K562 (cell line): ENCODE results near the gene ZNF488.

ENCODE experiments used
- BMI1 ChIP-seq: fragments of 150-350 bp; IDR thresholded peaks from 2 replicates; pipeline ENCODE4 v1.6.1; 2014; ENCODE audit warnings: low read length
- CBX2 ChIP-seq: fragments of 200-600 bp; sonication (generic); IDR thresholded peaks from one replicate; pipeline ENCODE4 v1.6.1; 2012; ENCODE audit warnings: mild to moderate bottlenecking, low read length, inconsistent platforms; ENCODE audit not compliant: insufficient read depth, poor library complexity, severe bottlenecking
- GATAD2A ChIP-seq: fragments of 450-650 bp; IDR thresholded peaks from 2 replicates; pipeline ENCODE4 v1.6.1; 2017
- RBM39 ChIP-seq: fragments of 200-400 bp; formaldehyde crosslinking; optimal IDR thresholded peaks from 2 replicates; pipeline ENCODE3; 2018; ENCODE audit warnings: low read depth, low read length
- SMARCC2 ChIP-seq: fragments of 450-650 bp; IDR thresholded peaks from 2 replicates; pipeline ENCODE4 v1.6.1; 2017; ENCODE audit warnings: antibody characterized with exemption, moderate library complexity, mild to moderate bottlenecking, low read depth
- SREBF2 ChIP-seq: sonication (generic); formaldehyde crosslinking; IDR thresholded peaks from 2 replicates; pipeline ENCODE4 v1.4.0; 2020; ENCODE audit warnings: mild to moderate bottlenecking, missing genetic modification reagents
- TEAD2 ChIP-seq: fragments of 450-650 bp; IDR thresholded peaks from 2 replicates; pipeline ENCODE4 v1.6.1; 2016; ENCODE audit warnings: missing genetic modification characterization, control low read depth, missing compliant biosample characterization
- THRAP3 ChIP-seq: fragments of 450-650 bp; IDR thresholded peaks from 2 replicates; pipeline ENCODE4 v1.6.1; 2016; ENCODE audit warnings: mild to moderate bottlenecking, inconsistent platforms, borderline replicate concordance
- ZNF586 ChIP-seq: fragments of 450-650 bp; formaldehyde crosslinking; conservative IDR thresholded peaks from 2 replicates; pipeline ENCODE4 v1.4.0; 2020; ENCODE audit warnings: mild to moderate bottlenecking, moderate library complexity
- TF ChIP-seq, protein P1 (sequence below): fragments of 250-450 bp; sonication (Bioruptor Pico); IDR thresholded peaks from 2 replicates; pipeline ENCODE4 v1.8.0; 2022; ENCODE audit warnings: moderate library complexity, mild to moderate bottlenecking, inconsistent platforms
- TF ChIP-seq, protein P2 (sequence below): fragments of 450-650 bp; IDR thresholded peaks from 2 replicates; pipeline ENCODE4 v1.6.1; 2018; ENCODE audit not compliant: partially characterized antibody
- TF ChIP-seq, protein P3 (sequence below), 3 experiments: IDR thresholded peaks in 2 of 3; conservative IDR thresholded peaks in 1 of 3; 2 replicates each; pipeline ENCODE4 v1.5.1; 2011 to 2012; ENCODE audit warnings: low read length in 3 of 3, mild to moderate bottlenecking in 3 of 3, control low read depth in 2 of 3, improper control_type of control experiment in 1 of 3, inconsistent platforms in 1 of 3, low read depth in 1 of 3, mixed read lengths in 1 of 3, moderate library complexity in 1 of 3; ENCODE audit not compliant: insufficient read depth in 2 of 3
- TF ChIP-seq, protein P4 (sequence below): fragments of 150-350 bp; IDR thresholded peaks from 2 replicates; pipeline ENCODE4 v1.6.1; 2014; ENCODE audit warnings: low read depth, mild to moderate bottlenecking, low read length, borderline replicate concordance

DNA sequence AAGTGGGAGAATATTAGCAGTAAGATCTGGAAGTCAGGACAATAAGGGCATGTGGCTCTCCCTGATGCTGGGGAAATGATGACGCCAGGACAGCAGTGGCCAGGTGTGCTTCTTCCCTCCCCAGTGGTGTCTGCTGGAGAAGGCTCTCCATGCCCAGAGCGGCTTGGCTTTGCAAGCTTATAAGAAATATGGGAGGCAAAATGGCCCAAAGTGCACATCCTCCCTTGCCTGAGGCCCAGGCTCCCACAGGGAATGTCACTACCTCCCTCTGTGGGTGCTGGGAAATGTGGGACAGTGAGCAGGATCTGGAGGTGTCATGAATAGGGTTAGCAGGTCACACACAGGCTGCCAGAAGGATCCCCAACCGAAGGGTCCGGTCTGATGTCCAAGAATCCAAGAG, 17.1 kb upstream of the ZNF488 start:
- TF ChIP-seq SMARCC2 (no peak), TEAD2 (tag) (no peak), THRAP3 (no peak), BMI1 (no peak), ZNF586 (no peak), GATAD2A (no peak), SREBF2 (CRISPR knock-in tag) (no peak), RBM39 (no peak), CBX2 (no peak)
- TF ChIP-seq, protein P1, sequence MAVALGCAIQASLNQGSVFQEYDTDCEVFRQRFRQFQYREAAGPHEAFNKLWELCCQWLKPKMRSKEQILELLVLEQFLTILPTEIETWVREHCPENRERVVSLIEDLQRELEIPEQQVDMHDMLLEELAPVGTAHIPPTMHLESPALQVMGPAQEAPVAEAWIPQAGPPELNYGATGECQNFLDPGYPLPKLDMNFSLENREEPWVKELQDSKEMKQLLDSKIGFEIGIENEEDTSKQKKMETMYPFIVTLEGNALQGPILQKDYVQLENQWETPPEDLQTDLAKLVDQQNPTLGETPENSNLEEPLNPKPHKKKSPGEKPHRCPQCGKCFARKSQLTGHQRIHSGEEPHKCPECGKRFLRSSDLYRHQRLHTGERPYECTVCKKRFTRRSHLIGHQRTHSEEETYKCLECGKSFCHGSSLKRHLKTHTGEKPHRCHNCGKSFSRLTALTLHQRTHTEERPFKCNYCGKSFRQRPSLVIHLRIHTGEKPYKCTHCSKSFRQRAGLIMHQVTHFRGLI (CRISPR knock-in tag): no peak
- TF ChIP-seq, protein P2, sequence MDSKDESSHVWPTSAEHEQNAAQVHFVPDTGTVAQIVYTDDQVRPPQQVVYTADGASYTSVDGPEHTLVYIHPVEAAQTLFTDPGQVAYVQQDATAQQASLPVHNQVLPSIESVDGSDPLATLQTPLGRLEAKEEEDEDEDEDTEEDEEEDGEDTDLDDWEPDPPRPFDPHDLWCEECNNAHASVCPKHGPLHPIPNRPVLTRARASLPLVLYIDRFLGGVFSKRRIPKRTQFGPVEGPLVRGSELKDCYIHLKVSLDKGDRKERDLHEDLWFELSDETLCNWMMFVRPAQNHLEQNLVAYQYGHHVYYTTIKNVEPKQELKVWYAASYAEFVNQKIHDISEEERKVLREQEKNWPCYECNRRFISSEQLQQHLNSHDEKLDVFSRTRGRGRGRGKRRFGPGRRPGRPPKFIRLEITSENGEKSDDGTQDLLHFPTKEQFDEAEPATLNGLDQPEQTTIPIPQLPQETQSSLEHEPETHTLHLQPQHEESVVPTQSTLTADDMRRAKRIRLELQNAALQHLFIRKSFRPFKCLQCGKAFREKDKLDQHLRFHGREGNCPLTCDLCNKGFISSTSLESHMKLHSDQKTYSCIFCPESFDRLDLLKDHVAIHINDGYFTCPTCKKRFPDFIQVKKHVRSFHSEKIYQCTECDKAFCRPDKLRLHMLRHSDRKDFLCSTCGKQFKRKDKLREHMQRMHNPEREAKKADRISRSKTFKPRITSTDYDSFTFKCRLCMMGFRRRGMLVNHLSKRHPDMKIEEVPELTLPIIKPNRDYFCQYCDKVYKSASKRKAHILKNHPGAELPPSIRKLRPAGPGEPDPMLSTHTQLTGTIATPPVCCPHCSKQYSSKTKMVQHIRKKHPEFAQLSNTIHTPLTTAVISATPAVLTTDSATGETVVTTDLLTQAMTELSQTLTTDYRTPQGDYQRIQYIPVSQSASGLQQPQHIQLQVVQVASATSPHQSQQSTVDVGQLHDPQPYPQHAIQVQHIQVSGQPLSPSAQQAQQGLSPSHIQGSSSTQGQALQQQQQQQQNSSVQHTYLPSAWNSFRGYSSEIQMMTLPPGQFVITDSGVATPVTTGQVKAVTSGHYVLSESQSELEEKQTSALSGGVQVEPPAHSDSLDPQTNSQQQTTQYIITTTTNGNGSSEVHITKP: no peak
- TF ChIP-seq, protein P3, sequence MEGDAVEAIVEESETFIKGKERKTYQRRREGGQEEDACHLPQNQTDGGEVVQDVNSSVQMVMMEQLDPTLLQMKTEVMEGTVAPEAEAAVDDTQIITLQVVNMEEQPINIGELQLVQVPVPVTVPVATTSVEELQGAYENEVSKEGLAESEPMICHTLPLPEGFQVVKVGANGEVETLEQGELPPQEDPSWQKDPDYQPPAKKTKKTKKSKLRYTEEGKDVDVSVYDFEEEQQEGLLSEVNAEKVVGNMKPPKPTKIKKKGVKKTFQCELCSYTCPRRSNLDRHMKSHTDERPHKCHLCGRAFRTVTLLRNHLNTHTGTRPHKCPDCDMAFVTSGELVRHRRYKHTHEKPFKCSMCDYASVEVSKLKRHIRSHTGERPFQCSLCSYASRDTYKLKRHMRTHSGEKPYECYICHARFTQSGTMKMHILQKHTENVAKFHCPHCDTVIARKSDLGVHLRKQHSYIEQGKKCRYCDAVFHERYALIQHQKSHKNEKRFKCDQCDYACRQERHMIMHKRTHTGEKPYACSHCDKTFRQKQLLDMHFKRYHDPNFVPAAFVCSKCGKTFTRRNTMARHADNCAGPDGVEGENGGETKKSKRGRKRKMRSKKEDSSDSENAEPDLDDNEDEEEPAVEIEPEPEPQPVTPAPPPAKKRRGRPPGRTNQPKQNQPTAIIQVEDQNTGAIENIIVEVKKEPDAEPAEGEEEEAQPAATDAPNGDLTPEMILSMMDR (IDR thresholded peaks at IDR 0.05 in 2 of 3, conservative IDR thresholded peaks at IDR 0.05 in 1 of 3; ENCODE audit: insufficient read depth in 2 of 3, low read depth in 1 of 3, low read length in 3 of 3): no peak
- TF ChIP-seq, protein P4, sequence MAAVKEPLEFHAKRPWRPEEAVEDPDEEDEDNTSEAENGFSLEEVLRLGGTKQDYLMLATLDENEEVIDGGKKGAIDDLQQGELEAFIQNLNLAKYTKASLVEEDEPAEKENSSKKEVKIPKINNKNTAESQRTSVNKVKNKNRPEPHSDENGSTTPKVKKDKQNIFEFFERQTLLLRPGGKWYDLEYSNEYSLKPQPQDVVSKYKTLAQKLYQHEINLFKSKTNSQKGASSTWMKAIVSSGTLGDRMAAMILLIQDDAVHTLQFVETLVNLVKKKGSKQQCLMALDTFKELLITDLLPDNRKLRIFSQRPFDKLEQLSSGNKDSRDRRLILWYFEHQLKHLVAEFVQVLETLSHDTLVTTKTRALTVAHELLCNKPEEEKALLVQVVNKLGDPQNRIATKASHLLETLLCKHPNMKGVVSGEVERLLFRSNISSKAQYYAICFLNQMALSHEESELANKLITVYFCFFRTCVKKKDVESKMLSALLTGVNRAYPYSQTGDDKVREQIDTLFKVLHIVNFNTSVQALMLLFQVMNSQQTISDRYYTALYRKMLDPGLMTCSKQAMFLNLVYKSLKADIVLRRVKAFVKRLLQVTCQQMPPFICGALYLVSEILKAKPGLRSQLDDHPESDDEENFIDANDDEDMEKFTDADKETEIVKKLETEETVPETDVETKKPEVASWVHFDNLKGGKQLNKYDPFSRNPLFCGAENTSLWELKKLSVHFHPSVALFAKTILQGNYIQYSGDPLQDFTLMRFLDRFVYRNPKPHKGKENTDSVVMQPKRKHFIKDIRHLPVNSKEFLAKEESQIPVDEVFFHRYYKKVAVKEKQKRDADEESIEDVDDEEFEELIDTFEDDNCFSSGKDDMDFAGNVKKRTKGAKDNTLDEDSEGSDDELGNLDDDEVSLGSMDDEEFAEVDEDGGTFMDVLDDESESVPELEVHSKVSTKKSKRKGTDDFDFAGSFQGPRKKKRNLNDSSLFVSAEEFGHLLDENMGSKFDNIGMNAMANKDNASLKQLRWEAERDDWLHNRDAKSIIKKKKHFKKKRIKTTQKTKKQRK: no peak
